Activated naive CD8-positive, alpha-beta T cell treated with anti-CD3 and anti-CD28 coated beads, Interleukin-2, amount 10 ng/mL, durations not matched to agents 7 days and 5 days (primary cell): ENCODE results near the gene SSBP4. TPM values are rescaled to one million over a fixed set of nuclear protein-coding genes. Genes with fewer than 3 reads are reported as not detected.

Experiments used
- ATAC-seq: fragments of 150-1000 bp; cut with Tn5 transposase; one replicate; pipeline ENCODE4 v1.10.0; 2021; ENCODE audit warnings: low read depth, moderate library complexity
- POLR2A ChIA-PET: fragments of 350-600 bp; sonication (Branson Sonifier 250); formaldehyde crosslinking; loops from one replicate; lab custom pipeline; 2021; ENCODE audit warnings: antibody characterized with exemption; lab: Charles Lee
- DNase-seq: peaks from one replicate; pipeline ENCODE4 v3.0.0; 2021
- H3K27ac Mint-ChIP-seq: one replicate; pipeline ENCODE4 v1.8.0; 2022; ENCODE audit warnings: mild to moderate bottlenecking, mixed read lengths
- H3K27me3 Mint-ChIP-seq: one replicate; pipeline ENCODE4 v1.8.0; 2022; ENCODE audit warnings: mild to moderate bottlenecking, moderate library complexity, mixed read lengths
- H3K36me3 Mint-ChIP-seq: one replicate; pipeline ENCODE4 v1.8.0; 2021; ENCODE audit warnings: mild to moderate bottlenecking, mixed read lengths
- H3K4me1 Mint-ChIP-seq: one replicate; pipeline ENCODE4 v1.8.0; 2021; ENCODE audit warnings: mixed read lengths
- H3K4me3 Mint-ChIP-seq: one replicate; pipeline ENCODE4 v1.8.0; 2022; ENCODE audit warnings: mild to moderate bottlenecking, moderate library complexity, mixed read lengths
- H3K9me3 Mint-ChIP-seq: one replicate; pipeline ENCODE4 v1.8.0; 2021; ENCODE audit warnings: mixed read lengths
- total RNA-seq, 2 experiments: library from RNA; stranded (reverse); gene quantifications; one replicate each; pipeline ENCODE4 v1.2.3, GENCODE V29; 2021

The SSBP4 gene
- total RNA-seq, 2 experiments from 2014 or later = 152 to 158 TPM

DNA sequence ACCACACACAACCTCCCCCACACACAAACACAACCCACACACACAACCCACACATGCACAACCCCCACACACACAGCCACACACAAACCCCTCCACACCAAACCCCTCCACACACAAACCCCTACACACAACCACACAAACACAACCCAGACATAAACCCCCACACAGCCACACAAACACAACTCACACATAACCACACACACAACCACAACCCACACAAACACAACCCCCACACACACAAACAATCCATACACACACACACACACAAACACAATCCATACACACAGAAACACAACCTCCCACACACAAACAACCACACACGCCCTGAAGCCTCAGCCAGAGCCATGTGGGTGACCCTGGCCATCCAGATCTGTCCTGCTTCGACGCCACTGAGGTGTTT lies 48.8 kb downstream of the SSBP4 start:
- no peak for ATAC-seq
- POLR2A ChIA-PET = no interaction called here
- H3K9me3 Mint-ChIP-seq = no peaks in the 10 kb centered on the region

DNA sequence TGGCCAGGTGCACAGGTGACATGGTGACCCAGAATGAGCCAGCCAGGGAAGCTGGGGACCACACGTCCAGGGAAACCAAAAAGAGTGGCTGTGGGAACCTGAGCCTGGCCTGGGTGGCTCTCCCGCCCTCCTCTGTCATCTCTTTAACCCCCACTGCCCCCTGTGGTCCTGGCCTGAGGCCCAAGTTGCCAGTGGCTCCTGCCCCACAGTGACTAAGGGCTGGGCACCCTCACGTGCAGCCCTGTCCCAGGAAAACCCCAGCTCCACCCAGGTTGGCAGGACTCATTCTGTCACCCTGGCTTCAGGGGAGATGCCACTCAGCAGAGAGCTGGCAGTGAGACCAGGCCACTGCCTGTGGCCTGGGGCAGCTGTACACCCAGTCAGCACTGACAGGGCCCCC lies 49.3 kb downstream of the SSBP4 start:
- Mint-ChIP-seq H3K27ac (peak overlapping the region; percentile 54), H3K4me3 (no peak overlapping the region), H3K9me3 (no peaks in the 10 kb centered on the region), H3K36me3 (peaks cover 9% of the 10 kb centered on the region), H3K27me3 (no peaks in the 10 kb centered on the region), H3K4me1 (peaks cover 14% of the 10 kb centered on the region)
- POLR2A ChIA-PET = no interaction called here
- no peak for ATAC-seq
- DNase-seq = no peak

More for the DNA sequence above, 48.8 kb downstream of the SSBP4 start:
- no peak for DNase-seq
- peaks cover 14% of the 10 kb centered on the region for H3K4me1 Mint-ChIP-seq
- H3K27ac Mint-ChIP-seq = peak overlapping the region; percentile 54
- H3K36me3 Mint-ChIP-seq = peaks cover 9% of the 10 kb centered on the region
- no peak overlapping the region for H3K4me3 Mint-ChIP-seq
- no peaks in the 10 kb centered on the region for H3K27me3 Mint-ChIP-seq

DNA sequence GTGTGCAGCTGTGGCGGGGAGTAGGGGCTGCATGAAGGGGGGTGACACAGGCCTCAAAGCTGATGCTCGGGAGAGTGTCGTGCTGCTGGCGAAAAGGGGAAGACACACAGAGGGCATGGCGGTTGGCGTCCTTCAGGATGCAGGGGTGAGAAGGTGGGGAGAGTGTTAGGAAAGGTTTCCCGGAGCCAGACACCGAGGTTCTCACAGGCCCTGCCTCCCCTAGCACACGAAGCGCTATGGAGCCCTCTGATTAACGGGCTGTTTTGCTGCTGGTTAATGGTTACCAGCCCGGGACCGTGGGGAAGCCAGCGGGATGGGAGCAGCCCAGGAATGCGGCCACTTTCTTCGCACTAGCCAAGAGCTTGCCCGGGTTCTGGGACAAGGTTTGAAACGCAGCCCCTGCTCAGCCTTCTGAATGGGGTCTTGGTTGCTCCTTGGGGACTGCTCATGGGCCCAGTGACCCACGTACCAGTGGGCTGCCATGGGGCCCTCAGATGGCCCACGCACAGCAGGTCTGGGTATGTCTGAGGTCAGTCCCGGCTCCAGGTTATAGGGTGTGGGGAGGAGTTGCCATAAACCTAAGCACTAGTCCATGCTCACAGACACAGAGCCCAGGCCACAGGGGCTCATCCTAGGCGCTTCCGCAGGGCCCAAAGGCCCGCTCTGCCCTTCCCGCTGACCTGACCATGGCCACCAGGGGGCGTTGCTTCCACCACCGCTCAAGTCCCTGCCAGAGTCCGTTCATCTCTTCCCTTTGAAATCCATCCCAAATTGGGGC lies 50.1 kb downstream of the SSBP4 start:
- POLR2A ChIA-PET = no interaction called here
- Mint-ChIP-seq H3K27me3 (no peaks in the 10 kb centered on the region), H3K27ac (no peak overlapping the region), H3K4me1 (peaks cover 14% of the 10 kb centered on the region), H3K9me3 (no peaks in the 10 kb centered on the region), H3K36me3 (peaks cover 7% of the 10 kb centered on the region), H3K4me3 (no peak overlapping the region)
- ATAC-seq (peak; percentile 52), DNase-seq (peak; percentile 75)

GRCh38 chr19:18470787-18471186 lies 51.6 kb downstream of the SSBP4 start:
- no peaks in the 10 kb centered on the region for H3K27me3 Mint-ChIP-seq
- H3K36me3 Mint-ChIP-seq = peaks cover 7% of the 10 kb centered on the region
- peaks cover 20% of the 10 kb centered on the region for H3K4me1 Mint-ChIP-seq
- POLR2A ChIA-PET = interaction anchor here (0.6 to 0.8 kb wide), 3 partner anchors 101 to 373 kb away, joined by 3 to 4 read pairs (median 3); partner anchors contain the start of gene UBA52
- ATAC-seq (no peak), DNase-seq (no peak)
- no peaks in the 10 kb centered on the region for H3K9me3 Mint-ChIP-seq
- H3K27ac Mint-ChIP-seq = no peak overlapping the region
- H3K4me3 Mint-ChIP-seq = no peak overlapping the region

DNA sequence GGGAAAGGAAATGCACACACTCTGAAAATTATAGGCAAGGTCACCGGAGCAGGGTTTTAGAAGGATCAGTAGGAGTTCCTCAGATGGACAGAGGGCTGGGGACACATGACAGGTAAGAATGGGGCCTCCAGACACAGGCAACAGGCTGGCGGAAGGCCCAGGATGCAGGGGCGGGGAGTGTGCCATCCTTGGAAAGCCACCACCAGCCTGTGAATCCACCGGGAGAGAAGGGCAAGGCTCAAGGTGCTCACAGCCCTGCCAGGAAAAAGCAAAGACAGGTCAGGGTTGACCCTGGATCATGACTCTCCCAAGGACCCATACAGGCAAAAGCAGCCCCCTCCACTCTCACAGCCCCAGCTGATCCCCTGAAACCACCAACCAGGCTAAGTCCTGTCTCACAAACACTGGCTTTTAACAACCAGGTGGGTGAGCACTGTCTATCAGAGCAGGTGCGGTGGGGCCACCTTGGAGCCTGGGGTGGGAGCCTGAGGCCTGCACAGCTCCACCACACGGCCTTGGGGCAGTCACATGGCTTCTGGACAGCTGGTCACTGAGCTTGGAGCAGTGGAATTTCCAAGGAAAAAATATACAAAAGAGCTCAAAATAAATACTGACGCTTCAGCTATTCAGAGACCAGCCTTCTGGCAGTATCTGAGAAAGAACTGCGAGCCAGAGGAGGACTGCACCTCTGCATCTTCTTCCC lies 54.0 kb downstream of the SSBP4 start:
- no peak overlapping the region for H3K4me3 Mint-ChIP-seq
- H3K27me3 Mint-ChIP-seq = no peaks in the 10 kb centered on the region
- H3K4me1 Mint-ChIP-seq = peaks cover 31% of the 10 kb centered on the region
- POLR2A ChIA-PET = interaction anchor here (0.7 kb wide), 1 partner anchor 24 kb away, joined by 5 read pairs; no protein-coding TSS in a partner anchor
- peaks cover 3% of the 10 kb centered on the region for H3K36me3 Mint-ChIP-seq
- H3K27ac Mint-ChIP-seq = peak overlapping the region; percentile 17
- DNase-seq = no peak
- no peak for ATAC-seq
- H3K9me3 Mint-ChIP-seq = no peaks in the 10 kb centered on the region

DNA sequence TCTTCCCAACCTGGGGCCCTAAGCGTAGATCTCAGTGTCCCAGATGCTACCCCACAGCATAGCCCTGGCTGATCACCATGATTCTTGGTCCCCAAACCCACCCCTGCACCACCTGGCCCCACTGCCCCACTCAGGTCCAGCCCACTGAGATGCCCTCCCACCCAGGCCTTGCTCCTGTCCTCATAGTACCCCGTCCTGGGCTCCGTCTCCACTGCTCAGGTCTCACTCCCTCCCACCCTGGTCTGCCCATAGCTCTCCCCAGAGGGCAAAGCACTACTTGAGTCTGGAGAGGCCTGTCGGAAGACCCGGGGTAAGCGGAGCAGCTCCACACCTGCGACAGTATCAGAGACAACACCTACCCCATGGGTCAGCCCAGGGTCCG lies 54.5 kb downstream of the SSBP4 start:
- no peak for ATAC-seq
- no peak for DNase-seq
- Mint-ChIP-seq H3K36me3 (peaks cover 2% of the 10 kb centered on the region), H3K4me1 (peaks cover 36% of the 10 kb centered on the region), H3K9me3 (no peaks in the 10 kb centered on the region), H3K27ac (no peak overlapping the region), H3K4me3 (no peak overlapping the region), H3K27me3 (no peaks in the 10 kb centered on the region)
- POLR2A ChIA-PET = interaction anchor here (0.7 kb wide), 1 partner anchor 23 kb away, joined by 5 read pairs; no protein-coding TSS in a partner anchor

DNA sequence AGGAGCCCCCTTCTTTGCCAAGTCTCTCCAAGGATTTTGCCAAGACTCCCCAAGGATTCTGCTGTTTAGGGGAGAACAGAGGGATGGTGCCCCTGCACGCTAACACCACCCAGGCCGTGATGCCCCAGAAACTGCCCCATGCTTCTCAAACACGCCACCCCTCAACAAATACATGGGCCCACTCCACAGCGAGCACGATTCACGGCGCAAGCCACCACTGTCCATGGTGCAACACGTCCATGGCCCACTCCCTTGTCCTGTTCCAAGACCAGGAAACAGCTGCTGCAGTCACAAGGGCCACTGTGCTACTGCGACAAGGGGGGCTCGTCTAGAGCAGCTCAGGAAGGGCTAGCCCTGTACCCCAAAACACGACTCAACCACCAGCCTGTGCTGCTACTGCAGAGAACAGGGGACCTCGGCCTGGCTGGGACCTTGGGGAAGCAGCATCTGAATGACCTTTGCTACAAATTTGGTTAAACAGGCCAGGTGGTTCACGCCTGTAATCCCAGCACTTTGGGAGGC lies 55.2 kb downstream of the SSBP4 start:
- no peak overlapping the region for H3K4me3 Mint-ChIP-seq
- POLR2A ChIA-PET = interaction anchor here (0.7 kb wide), 1 partner anchor 22 kb away, joined by 5 read pairs; no protein-coding TSS in a partner anchor
- peaks cover 2% of the 10 kb centered on the region for H3K36me3 Mint-ChIP-seq
- no peak for DNase-seq
- no peak overlapping the region for H3K27ac Mint-ChIP-seq
- no peaks in the 10 kb centered on the region for H3K9me3 Mint-ChIP-seq
- H3K4me1 Mint-ChIP-seq = peaks cover 42% of the 10 kb centered on the region
- ATAC-seq = no peak
- no peaks in the 10 kb centered on the region for H3K27me3 Mint-ChIP-seq

- ATAC-seq (no peak), DNase-seq (no peak)
- POLR2A ChIA-PET = no interaction called here
- Mint-ChIP-seq H3K4me3 (no peak overlapping the region), H3K4me1 (peaks cover 48% of the 10 kb centered on the region), H3K27ac (peak overlapping the region; percentile 32), H3K36me3 (peaks cover 2% of the 10 kb centered on the region), H3K27me3 (no peaks in the 10 kb centered on the region), H3K9me3 (no peaks in the 10 kb centered on the region)
Measured at GRCh38 chr19:18475004-18475453, 55.8 kb downstream of the SSBP4 start.

- Mint-ChIP-seq H3K27me3 (no peaks in the 10 kb centered on the region), H3K27ac (peak overlapping the region; percentile 40), H3K4me1 (peaks cover 48% of the 10 kb centered on the region), H3K36me3 (peaks cover 2% of the 10 kb centered on the region), H3K4me3 (no peak overlapping the region), H3K9me3 (no peaks in the 10 kb centered on the region)
- DNase-seq (no peak), ATAC-seq (no peak)
- POLR2A ChIA-PET = no interaction called here
Measured at GRCh38 chr19:18475762-18476331, 56.6 kb downstream of the SSBP4 start.

- Mint-ChIP-seq H3K4me3 (no peak overlapping the region), H3K27me3 (no peaks in the 10 kb centered on the region), H3K4me1 (peaks cover 53% of the 10 kb centered on the region), H3K9me3 (no peaks in the 10 kb centered on the region), H3K36me3 (peaks cover 2% of the 10 kb centered on the region), H3K27ac (peak overlapping the region; percentile 42)
- DNase-seq (no peak), ATAC-seq (no peak)
- POLR2A ChIA-PET = no interaction called here
Measured at GRCh38 chr19:18476507-18477041, 57.4 kb downstream of the SSBP4 start.

DNA sequence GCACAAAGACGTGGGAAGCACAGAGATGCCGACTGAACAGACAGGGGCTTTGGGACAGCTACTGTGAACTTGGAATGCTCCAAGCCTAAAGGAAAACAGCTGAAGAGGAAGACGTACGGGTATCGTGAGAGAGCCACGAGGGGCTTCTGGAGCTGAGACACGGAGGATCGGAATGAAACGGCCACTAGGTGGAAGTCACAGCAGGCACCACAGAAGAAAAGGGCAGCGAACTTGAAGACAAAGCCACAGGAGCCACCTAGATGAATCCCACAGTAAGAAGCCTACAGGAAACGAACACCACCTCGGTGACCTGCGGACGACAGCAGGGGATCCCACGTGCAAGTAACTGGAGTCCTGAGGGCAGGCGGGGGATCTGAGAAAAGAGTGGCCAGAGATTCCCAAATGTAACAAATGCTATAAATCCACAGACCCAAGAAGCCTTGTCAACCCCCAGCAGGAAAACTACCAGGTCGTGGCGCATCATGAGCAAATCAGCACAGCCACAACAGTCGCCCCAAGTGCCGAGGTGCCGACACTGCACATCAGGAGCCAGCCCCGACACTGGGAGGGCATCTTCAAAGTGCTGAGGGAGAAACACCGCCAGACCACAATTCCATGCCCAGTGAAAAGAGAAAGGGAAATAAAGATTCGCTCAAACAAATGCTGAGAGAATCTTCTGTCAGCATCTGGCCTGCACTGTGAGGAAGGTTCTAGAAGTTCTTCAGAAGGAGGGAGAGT lies 58.0 kb downstream of the SSBP4 start:
- H3K4me1 Mint-ChIP-seq = peaks cover 54% of the 10 kb centered on the region
- DNase-seq (no peak), ATAC-seq (no peak)
- no peaks in the 10 kb centered on the region for H3K9me3 Mint-ChIP-seq
- H3K27ac Mint-ChIP-seq = peak overlapping the region; percentile 61
- peaks cover 2% of the 10 kb centered on the region for H3K36me3 Mint-ChIP-seq
- H3K4me3 Mint-ChIP-seq = peak overlapping the region; percentile 6
- POLR2A ChIA-PET = interaction anchor here (1.2 kb wide), 1 partner anchor 94 kb away, joined by 3 read pairs; the partner anchor contains the start of gene UBA52
- H3K27me3 Mint-ChIP-seq = no peaks in the 10 kb centered on the region

GRCh38 chr19:18477974-18478373 lies 58.8 kb downstream of the SSBP4 start:
- ATAC-seq (no peak), DNase-seq (no peak)
- Mint-ChIP-seq H3K9me3 (no peaks in the 10 kb centered on the region), H3K36me3 (peaks cover under 1% of the 10 kb centered on the region), H3K4me3 (no peak overlapping the region), H3K27ac (peak overlapping the region; percentile 70), H3K27me3 (no peaks in the 10 kb centered on the region), H3K4me1 (peaks cover 57% of the 10 kb centered on the region)
- POLR2A ChIA-PET = interaction anchor here (0.9 to 1.2 kb wide), 2 partner anchors 94 to 110 kb away, joined by 3 to 4 read pairs; partner anchors contain the start of genes REX1BD and UBA52
